ENCODE results near the gene CDC27. TPM values are rescaled to one million over a fixed set of nuclear protein-coding genes. Genes with fewer than 3 reads are reported as not detected.

Gene CDC27, protein sequence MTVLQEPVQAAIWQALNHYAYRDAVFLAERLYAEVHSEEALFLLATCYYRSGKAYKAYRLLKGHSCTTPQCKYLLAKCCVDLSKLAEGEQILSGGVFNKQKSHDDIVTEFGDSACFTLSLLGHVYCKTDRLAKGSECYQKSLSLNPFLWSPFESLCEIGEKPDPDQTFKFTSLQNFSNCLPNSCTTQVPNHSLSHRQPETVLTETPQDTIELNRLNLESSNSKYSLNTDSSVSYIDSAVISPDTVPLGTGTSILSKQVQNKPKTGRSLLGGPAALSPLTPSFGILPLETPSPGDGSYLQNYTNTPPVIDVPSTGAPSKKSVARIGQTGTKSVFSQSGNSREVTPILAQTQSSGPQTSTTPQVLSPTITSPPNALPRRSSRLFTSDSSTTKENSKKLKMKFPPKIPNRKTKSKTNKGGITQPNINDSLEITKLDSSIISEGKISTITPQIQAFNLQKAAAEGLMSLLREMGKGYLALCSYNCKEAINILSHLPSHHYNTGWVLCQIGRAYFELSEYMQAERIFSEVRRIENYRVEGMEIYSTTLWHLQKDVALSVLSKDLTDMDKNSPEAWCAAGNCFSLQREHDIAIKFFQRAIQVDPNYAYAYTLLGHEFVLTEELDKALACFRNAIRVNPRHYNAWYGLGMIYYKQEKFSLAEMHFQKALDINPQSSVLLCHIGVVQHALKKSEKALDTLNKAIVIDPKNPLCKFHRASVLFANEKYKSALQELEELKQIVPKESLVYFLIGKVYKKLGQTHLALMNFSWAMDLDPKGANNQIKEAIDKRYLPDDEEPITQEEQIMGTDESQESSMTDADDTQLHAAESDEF
- total RNA-seq (2022; extraction: Qiagen RNA extraction; ENCODE audit: low read depth): 74.7 to 97.5 TPM (median 89.5 TPM) in 5 replicates

GRCh38 chr17:47188876-47189731, at the start of gene CDC27:
CDC27 (minus strand) TSS chr17:47189295; CDS start chr17:47189172, 123 bp downstream.

GRCh38 chr17:47208744-47209488, 19.8 kb upstream of the CDC27 start, which contains the start of gene MYL4:
MYL4 (plus strand) TSS chr17:47209348; CDS start chr17:47209423, 75 bp downstream.

Other genes with a start within 250 kb of the CDC27 start
- gene RPRML, start 210.0 kb downstream of the CDC27 start, total RNA-seq (2022; extraction: Qiagen RNA extraction; ENCODE audit: low read depth): 0.33 to 0.69 TPM (median 0.57 TPM) in 5 replicates
- 0.16 to 0.32 TPM (median 0.18 TPM) in 4 of 5 replicates, not detected in the other for gene MYL4, start 20.1 kb upstream of the CDC27 start, total RNA-seq (2022; extraction: Qiagen RNA extraction; ENCODE audit: low read depth)
- 2.7 to 5.4 TPM (median 5.3 TPM) in 5 replicates for gene ITGB3, start 64.5 kb upstream of the CDC27 start, total RNA-seq (2022; extraction: Qiagen RNA extraction; ENCODE audit: low read depth)
- 1.5 to 3.9 TPM (median 2.3 TPM) in 5 replicates for gene EFCAB13, start 134.7 kb upstream of the CDC27 start, total RNA-seq (2022; extraction: Qiagen RNA extraction; ENCODE audit: low read depth)